ENCODE data around the gene EEF2KMT.
"Not testable (repeated sequence)": the region's sequence is repeated elsewhere in the genome, so short reads cannot be mapped to it uniquely, and the experiment has no call there.

GRCh38 chr16:5085716-5086115, 11.9 kb downstream of the EEF2KMT start:
- TF ChIP-seq POLR2A, CTCF (IDR thresholded peaks at IDR 0.05): not testable (repeated sequence)
